Activated CD8-positive, alpha-beta T cell treated with anti-CD3 and anti-CD28 coated beads, Interleukin-2, amount 10 ng/mL, durations not matched to agents 7 days and 5 days (primary cell): ENCODE results near the gene LAMB4. TPM values are rescaled to one million over a fixed set of nuclear protein-coding genes. Genes with fewer than 3 reads are reported as not detected.

Experiments used
- ATAC-seq: fragments of 150-1000 bp; cut with Tn5 transposase; one replicate; pipeline ENCODE4 v1.10.0; 2021; ENCODE audit warnings: moderate library complexity
- CTCF ChIA-PET: fragments of 350-600 bp; sonication (Branson Sonifier 250); formaldehyde crosslinking; loops from one replicate; lab custom pipeline; 2021; ENCODE audit warnings: antibody characterized with exemption; lab: Charles Lee
- POLR2A ChIA-PET: fragments of 350-600 bp; sonication (Branson Sonifier 250); formaldehyde crosslinking; loops from one replicate; lab custom pipeline; 2021; ENCODE audit warnings: antibody characterized with exemption; lab: Charles Lee
- DNase-seq: peaks from one replicate; pipeline ENCODE4 v3.0.0-alpha.2; 2020
- H3K27ac Mint-ChIP-seq: one replicate; pipeline ENCODE4 v1.8.0; 2021; ENCODE audit warnings: mild to moderate bottlenecking, mixed read lengths
- H3K27me3 Mint-ChIP-seq: one replicate; pipeline ENCODE4 v1.8.0; 2021; ENCODE audit warnings: low read depth, mixed read lengths
- H3K36me3 Mint-ChIP-seq: one replicate; pipeline ENCODE4 v1.8.0; 2021; ENCODE audit warnings: low read depth, mixed read lengths
- H3K4me1 Mint-ChIP-seq: one replicate; pipeline ENCODE4 v1.8.0; 2021; ENCODE audit warnings: low read depth, mixed read lengths
- H3K4me3 Mint-ChIP-seq: one replicate; pipeline ENCODE4 v1.8.0; 2021; ENCODE audit warnings: mild to moderate bottlenecking, mixed read lengths
- H3K9me3 Mint-ChIP-seq: one replicate; pipeline ENCODE4 v1.8.0; 2022; ENCODE audit warnings: mixed read lengths; ENCODE audit not compliant: insufficient read depth
- total RNA-seq, 2 experiments: library from RNA; stranded (reverse); gene quantifications; one replicate each; pipeline ENCODE4 v1.2.3, GENCODE V29; 2021

The LAMB4 gene
- total RNA-seq, 2 experiments from 2014 or later: not detected

DNA sequence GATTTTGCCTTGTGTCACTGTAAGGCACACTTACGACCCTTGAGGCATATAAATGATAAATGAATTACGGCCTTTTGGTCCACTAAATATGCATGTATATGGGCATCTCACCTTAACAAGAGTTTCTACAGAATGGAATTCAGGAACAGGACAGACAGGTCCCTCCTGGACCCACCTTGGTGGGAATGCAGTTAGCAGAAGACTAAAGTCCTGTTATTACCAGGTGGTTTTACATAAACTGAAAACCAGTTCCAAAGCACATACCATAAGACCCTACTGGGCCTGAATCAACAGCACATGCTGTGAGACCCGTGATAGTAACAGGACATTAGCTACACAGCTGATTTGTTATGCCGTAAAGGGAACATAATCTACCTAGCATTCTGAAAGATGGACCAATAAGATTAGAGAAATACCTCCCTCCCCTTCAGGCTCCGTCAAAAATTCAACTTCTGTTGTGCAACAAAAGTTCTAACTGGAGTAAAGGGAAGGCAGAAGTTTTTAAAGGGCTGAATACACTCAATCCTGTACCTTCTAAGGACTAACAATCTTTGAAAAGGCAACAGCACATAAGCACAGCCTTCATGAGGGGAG, 151.2 kb downstream of the LAMB4 start:
- peaks cover 2% of the 10 kb centered on the region for H3K27me3 Mint-ChIP-seq

DNA sequence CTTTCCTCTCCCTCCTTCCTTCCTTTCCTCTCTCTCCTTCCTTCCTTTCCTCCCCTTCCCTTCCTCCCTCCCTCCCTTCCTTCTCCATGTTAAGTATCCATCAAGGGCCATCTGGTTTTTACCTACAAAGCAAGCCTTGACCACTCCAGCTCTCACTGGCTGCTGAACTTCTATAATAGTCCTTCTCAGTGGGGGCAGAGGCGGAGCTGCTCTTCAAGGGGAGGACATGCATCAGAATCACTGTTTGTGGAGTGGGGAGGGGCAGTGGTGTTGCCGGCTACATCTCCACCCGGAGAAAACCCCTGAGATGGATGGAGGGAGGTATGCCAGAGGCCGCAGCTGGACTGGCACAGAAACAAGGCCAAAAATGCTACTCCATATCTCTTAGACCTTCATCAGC, 153.1 kb downstream of the LAMB4 start:
- no peak for DNase-seq
- no peak for ATAC-seq
- peaks cover 9% of the 10 kb centered on the region for H3K27me3 Mint-ChIP-seq
- H3K27ac Mint-ChIP-seq: no peak overlapping the region
- CTCF ChIA-PET: no interaction called here
- H3K4me1 Mint-ChIP-seq: no peaks in the 10 kb centered on the region
- POLR2A ChIA-PET: no interaction called here
- H3K4me3 Mint-ChIP-seq: no peak overlapping the region
- H3K36me3 Mint-ChIP-seq: no peaks in the 10 kb centered on the region
- H3K9me3 Mint-ChIP-seq: no peaks in the 10 kb centered on the region

More for the DNA sequence above, 151.2 kb downstream of the LAMB4 start:
- no peaks in the 10 kb centered on the region for H3K36me3 Mint-ChIP-seq
- ChIA-PET POLR2A (no interaction called here), CTCF (interaction anchor here (0.5 to 1.0 kb wide), 2 partner anchors 37 to 1640 kb away, joined by 3 read pairs; no protein-coding TSS in a partner anchor)
- H3K27ac Mint-ChIP-seq: no peak overlapping the region
- no peak for ATAC-seq
- no peak for DNase-seq
- H3K4me1 Mint-ChIP-seq: no peaks in the 10 kb centered on the region
- H3K9me3 Mint-ChIP-seq: no peaks in the 10 kb centered on the region
- no peak overlapping the region for H3K4me3 Mint-ChIP-seq

DNA sequence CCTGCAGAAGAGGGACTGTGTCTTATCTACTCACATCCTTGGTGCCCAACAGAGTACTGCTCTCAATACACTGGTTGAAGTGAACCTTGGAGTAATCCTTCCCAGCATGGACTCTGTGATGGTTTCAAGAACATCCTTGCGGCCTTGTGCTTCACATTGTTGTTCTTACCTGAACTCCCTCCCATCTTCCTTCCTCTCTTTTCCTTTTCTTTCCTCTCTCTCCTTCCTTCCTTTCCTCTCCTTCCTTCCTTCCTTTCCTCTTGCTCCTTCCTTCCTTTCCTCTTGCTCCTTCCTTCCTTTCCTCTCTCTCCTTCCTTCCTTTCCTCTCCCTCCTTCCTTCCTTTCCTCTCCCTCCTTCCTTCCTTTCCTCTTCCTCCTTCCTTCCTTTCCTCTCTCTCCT, 153.5 kb downstream of the LAMB4 start:
- Mint-ChIP-seq H3K27me3 (peaks cover 9% of the 10 kb centered on the region), H3K36me3 (no peaks in the 10 kb centered on the region), H3K9me3 (no peaks in the 10 kb centered on the region), H3K4me1 (no peaks in the 10 kb centered on the region), H3K27ac (no peak overlapping the region), H3K4me3 (no peak overlapping the region)
- DNase-seq: no peak
- ATAC-seq: no peak
- POLR2A ChIA-PET: no interaction called here
- CTCF ChIA-PET: no interaction called here

DNA sequence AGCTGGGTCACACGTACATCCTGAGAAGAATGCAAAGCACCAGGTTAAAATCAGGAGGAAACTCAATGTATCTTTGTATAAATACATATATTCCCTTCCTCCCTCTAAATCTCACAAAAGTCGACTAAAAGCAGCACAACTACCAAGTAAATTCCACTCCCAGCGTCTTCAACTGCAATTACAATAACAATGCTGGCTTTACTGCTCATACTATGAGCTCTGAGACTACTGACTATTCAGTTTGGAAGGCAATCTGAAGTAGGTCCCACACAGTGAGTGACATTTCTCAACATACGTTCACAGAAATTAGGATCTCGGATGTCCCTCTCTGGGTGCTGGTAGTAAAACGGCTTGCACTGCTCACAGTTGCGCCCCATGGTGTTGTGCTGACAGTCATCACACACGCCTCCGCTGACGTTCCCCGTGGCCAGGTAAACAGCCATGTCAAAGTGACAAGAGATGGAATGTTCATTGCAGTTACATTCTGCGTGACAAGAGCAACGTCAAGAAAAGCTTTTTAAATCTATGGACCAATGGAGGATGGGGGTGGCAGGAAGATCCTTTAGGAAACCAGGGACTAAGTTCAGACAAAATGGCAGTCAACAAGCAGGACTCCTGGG, 154.7 kb downstream of the LAMB4 start:
- ChIA-PET CTCF (interaction anchor here (0.7 kb wide), 1 partner anchor 8 kb away, joined by 3 read pairs; no protein-coding TSS in a partner anchor), POLR2A (no interaction called here)
- no peaks in the 10 kb centered on the region for H3K36me3 Mint-ChIP-seq
- no peak overlapping the region for H3K27ac Mint-ChIP-seq
- DNase-seq (no peak), ATAC-seq (no peak)
- no peaks in the 10 kb centered on the region for H3K9me3 Mint-ChIP-seq
- no peaks in the 10 kb centered on the region for H3K4me1 Mint-ChIP-seq
- H3K4me3 Mint-ChIP-seq: no peak overlapping the region
- H3K27me3 Mint-ChIP-seq: peaks cover 9% of the 10 kb centered on the region

DNA sequence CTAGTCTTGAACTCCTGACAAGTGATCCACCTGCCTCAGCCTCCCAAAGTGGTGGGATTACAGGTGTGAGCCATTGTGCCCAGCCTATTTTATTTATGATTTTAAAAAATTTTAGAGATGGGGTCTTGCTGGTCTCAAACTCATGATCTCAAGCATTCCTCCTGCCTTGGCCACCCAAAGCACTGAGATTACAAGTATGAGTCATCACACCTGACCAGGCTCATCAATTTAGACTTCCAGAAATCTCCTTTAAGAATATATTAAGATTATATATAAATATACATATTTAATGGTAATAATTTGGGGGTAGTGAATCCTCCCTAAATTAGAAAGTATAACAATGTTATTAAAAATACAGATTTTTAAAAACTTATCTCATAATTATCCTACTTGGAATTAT, 156.3 kb downstream of the LAMB4 start:
- POLR2A ChIA-PET: interaction anchor here (0.6 kb wide), 1 partner anchor 146 kb away, joined by 3 read pairs; no protein-coding TSS in a partner anchor
- ATAC-seq: no peak
- no peaks in the 10 kb centered on the region for H3K9me3 Mint-ChIP-seq

More for the DNA sequence above, 156.3 kb downstream of the LAMB4 start:
- H3K27me3 Mint-ChIP-seq: peaks cover 9% of the 10 kb centered on the region
- no peak overlapping the region for H3K27ac Mint-ChIP-seq
- no peak overlapping the region for H3K4me3 Mint-ChIP-seq
- no peak for DNase-seq
- no peaks in the 10 kb centered on the region for H3K4me1 Mint-ChIP-seq
- H3K36me3 Mint-ChIP-seq: no peaks in the 10 kb centered on the region
- CTCF ChIA-PET: no interaction called here

Other genes starting within 250 kb of the LAMB4 start
- gene DLD, start 239.2 kb downstream of the LAMB4 start, total RNA-seq: 10 to 100 TPM; 61.2 to 65.0 TPM
- not detected for gene LAMB1, start 127.2 kb downstream of the LAMB4 start, total RNA-seq